NCI-H2196 treated with DMSO at 0.1 percent for 48 hours (cell line): ENCODE data around the gene EPC2.
"Not testable (repeated sequence)": the region's sequence is repeated elsewhere in the genome, so short reads cannot be mapped to it uniquely, and the experiment has no call there.

Source experiments
- DNase-seq: peaks from one replicate; lab custom pipeline; 2025; ENCODE audit not compliant: unreplicated experiment; lab: John Stamatoyannopoulos, UW

The EPC2 gene

GRCh38 chr2:148642112-148642744, 2.3 kb upstream of the EPC2 start:
- DNase-seq, result no peak

GRCh38 chr2:148642891-148643416, 1.6 kb upstream of the EPC2 start:
- DNase-seq, result no peak

GRCh38 chr2:148643421-148643820, 1.1 kb upstream of the EPC2 start:
- DNase-seq, result no peak

GRCh38 chr2:148644883-148645538, 460 bp downstream of the EPC2 start:
- DNase-seq, result peak; percentile 85

GRCh38 chr2:148645539-148646230, 1.1 kb downstream of the EPC2 start:
- peak; percentile 67 for DNase-seq

GRCh38 chr2:148646231-148646559, 1.6 kb downstream of the EPC2 start:
- no peak for DNase-seq

GRCh38 chr2:148647711-148648110, 3.2 kb downstream of the EPC2 start:
- DNase-seq, result not testable (repeated sequence)

- DNase-seq, result no peak
These were observed 5.4 kb downstream of the EPC2 start for GRCh38 chr2:148649936-148650335.

- DNase-seq, result no peak
These were observed 6.3 kb downstream of the EPC2 start for GRCh38 chr2:148650881-148651280.

GRCh38 chr2:148651972-148652371, 7.4 kb downstream of the EPC2 start:
- no peak for DNase-seq

- DNase-seq, result no peak
These were observed 8.9 kb downstream of the EPC2 start for GRCh38 chr2:148653437-148653836.

- DNase-seq, result no peak
These were observed 9.9 kb downstream of the EPC2 start for GRCh38 chr2:148654435-148654834.

- DNase-seq, result no peak
These were observed 12.0 kb downstream of the EPC2 start for GRCh38 chr2:148656516-148656915.

GRCh38 chr2:148658807-148659722, 14.5 kb downstream of the EPC2 start:
- DNase-seq, result no peak

- DNase-seq, result no peak
These were observed 16.4 kb downstream of the EPC2 start for GRCh38 chr2:148660999-148661398.

- not testable (repeated sequence) for DNase-seq
These were observed 17.8 kb downstream of the EPC2 start for GRCh38 chr2:148662332-148662731.

- DNase-seq, result no peak
These were observed 19.7 kb downstream of the EPC2 start for GRCh38 chr2:148664229-148664628.

GRCh38 chr2:148666555-148666954, 22.0 kb downstream of the EPC2 start:
- DNase-seq, result no peak

- no peak for DNase-seq
These were observed 22.7 kb downstream of the EPC2 start for GRCh38 chr2:148667113-148667836.

GRCh38 chr2:148670773-148671172, 26.2 kb downstream of the EPC2 start:
- no peak for DNase-seq
